ENCODE measurements around the gene TBRG4.

Gene TBRG4

DNA sequence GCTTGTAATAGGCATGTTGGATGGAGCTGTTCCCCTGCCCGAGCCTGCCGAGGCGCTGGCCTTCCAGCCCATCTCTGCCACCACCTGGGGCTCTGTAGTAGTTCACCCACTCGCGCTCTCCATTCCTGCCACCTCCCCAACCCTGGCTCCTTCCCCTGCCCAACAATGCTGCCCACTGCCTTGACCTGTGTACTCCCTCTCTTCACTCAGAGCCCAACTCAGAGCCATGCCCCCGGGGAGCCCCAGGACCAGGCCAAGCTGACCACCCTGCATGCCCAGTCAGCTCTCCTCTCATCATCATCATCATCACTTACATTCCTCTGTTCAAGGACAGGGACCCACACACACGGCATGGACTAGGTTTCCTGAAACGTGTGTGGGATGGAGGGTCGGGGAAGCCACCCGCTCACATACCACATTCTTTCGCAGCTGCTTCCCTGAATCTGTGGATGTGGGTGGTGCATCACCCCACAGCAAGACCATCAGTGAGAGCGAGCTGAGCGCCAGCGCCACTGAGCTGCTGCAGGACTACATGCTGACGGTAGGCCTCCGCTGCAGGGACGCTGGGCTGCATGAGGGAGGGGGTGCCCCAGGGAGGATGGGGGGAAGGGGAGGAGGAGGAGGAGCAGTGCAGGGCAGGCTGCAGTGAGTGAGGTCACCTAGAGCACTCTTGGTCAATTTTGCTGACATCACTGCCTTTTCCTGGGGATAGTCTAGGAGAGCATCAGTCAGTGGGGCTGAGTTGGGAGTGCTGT, 38.3 kb downstream of the TBRG4 start:
- DNase-seq: no peak

DNA sequence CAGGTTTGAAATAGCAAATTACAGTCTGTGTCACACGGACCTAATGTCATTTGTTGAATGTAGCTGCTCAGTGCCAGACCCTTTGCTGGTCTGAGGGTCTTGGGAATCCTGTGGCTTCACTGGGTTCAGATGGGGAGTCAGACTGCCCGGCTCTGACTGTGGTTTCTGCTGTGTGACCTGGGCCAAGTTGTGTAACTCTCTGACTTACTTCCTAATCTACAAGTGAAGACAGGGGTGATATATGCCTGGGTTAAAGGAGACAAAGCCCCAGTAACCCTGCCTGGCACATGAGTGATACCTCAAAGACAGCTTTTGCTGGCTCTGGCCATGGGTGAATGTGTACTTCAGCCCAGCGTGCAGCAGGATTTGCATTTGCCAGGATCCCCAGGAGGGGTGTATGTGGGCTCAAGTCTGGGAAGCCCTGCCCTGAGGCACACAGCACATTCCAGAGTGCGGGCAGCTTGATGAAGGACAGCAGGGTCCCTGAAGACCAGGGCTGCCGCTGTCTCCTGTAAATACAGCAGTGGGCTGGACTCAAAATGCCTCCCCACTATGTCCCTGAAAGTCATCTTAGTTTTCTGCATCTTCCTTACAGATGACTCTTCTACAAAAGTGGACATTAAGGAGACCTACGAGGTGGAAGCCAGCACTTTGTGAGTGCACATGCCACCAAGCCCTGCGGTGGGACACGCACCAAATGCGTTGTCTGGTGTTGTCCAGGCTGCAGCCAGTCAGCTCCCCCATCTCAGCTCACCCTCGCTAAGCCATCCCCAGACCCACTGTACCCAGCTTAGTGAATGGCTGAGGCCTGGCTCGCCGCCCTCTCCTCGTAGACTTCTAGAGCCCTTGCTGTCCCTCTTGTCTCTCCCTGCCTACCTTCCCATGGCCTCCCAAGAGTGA, 39.1 kb downstream of the TBRG4 start:
- DNase-seq: no peak

DNA sequence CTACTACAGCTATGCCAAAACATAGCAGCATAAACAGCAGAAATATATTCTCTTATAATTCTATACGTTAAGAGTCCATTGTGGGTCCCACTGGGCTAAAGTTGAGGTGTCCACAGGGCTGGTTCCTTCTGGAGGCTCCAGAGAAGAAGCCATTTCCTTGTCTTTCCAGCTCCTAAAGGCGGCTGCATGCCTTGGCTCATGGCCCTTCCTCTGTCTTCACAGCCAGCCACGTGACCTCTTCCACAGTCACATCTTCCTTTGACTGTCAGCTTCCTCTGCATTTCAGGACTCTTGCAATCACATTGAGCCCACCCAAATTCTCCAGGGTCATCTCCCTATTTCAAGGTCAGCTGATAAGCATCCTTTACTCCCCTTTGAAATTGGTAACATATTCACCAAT, 40.0 kb downstream of the TBRG4 start:
- no peak for DNase-seq

DNA sequence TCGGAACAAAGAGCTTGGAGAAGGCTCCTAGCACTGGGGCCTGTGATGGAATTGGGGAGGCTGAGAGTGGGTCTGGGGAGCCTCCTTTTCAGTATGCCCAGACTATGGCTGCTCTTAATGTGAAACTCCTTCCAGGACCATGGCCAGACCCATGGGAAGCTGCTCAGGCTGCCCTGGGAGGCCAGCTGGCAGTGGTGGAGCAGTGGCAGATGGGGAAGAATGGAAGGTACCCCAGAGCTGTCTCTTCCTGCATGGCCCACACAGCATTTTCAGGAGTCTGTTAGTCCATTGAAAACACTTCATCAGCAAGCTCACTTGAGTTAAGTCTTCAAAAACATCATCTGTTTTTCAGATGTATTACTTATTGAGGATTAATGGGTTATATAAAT, 41.2 kb downstream of the TBRG4 start:
- DNase-seq: no peak

DNA sequence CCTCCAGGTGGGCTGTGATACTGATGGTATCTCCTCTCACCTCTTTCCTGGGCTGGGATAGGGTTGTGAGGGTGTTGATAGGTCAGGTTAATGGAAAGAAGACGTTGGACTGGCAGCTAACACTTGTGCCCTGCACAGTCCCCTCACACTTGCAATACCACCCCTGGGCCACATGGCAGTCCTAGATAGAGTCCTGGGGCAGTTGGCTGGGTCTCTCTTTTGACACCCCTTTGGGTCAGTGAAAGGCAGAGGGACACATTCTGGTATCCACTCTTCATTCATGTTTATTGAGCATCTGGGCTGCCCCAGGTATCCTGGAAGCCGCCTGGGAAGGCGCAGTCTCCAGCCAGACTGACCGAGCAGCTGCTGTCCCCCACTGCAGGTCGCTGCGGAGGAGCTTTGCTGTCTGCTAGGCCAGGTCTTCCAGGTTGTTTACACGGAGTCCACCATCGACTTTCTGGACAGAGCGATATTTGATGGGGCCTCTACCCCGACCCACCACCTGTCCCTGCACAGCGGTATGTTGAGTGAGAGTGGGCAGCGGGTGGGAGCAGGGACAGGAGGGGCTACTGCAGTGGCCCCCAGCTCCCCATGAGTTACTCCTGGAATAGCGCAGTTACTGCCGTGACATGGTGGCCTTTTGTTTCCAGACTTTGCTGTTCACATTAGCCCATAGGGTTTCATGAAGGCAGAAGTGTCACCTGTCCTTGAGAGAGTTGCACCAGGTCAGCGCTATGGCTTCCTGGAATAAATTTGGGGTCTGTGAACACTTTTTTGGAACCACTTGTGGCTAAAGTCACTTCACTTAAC, 41.8 kb downstream of the TBRG4 start:
- DNase-seq: no peak

DNA sequence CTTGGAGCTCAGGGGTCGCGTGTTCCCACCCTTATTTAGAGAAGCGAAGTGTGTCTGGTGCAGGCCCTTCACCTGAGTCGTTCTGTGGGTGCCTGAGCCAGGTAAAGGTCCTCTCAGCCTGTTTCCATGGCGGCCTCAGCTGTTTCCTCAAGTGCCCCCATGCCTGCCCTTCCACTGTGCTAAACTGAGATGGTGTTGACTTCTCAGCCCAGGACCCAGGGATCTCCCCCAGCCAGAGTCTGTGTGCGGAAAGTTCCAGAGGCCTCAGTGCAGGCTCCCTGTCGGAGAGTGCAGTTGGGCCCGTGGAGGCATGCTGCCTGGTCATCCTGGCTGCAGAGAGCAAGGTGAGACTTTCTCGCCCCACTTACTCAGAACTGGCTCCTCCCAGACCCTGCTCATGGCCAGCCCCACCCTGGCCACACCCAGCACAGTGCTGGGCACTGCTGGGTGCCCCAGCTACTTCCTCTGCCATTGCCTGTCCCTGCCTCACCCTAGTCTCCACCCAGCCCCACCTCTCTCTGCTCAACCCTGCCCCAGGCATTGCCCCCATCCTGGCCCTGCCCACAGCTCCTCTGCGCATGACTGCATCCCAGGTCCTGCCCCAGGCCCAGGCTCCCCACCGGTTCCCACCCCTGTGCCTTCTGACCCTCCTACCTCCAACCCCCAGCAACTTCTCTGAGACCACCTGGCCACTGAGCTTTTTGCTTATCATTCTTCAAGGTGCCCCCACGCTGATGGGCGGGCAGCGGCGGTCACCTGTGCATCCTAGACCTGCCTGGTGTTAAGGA, 43.1 kb downstream of the TBRG4 start:
- no peak for DNase-seq

DNA sequence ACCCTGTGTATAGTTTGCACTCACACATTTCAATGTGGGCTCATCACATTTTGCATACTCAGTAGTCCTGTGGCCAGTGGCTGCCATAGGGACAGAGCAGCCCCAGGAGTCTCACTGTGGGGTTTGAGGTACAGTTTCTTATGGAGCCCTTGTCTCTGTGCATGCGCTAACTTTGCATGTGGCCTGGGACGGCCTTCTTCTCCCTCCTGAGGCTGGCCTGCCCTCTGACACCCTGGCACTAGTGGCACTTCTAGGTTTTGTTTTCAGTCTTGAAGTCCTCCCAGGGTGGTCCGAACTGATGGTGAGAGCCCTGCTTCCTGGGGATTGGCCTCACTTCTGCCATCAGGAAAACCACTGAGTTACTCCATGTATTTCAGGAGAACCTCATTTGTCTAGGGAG, 43.9 kb downstream of the TBRG4 start:
- no peak for DNase-seq

DNA sequence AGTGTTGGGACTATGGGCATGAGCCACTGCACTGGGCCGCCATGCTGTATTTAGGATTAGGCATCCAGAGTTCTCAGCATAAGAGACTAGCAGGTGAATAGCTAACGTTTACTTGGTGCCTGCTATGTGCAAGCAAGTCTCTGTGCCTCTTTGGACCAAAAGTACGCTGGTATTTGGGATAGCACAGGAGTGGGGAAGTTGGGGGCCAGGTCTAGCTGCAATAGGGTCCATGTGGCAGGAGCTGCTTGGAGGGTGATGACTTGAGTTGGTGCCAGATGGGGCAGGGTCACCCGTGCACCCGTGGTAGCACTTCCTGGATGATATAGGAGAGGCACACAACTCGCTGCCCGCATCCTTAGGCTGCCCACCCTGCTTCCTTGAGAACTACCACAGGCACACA, 45.1 kb downstream of the TBRG4 start:
- DNase-seq: no peak

DNA sequence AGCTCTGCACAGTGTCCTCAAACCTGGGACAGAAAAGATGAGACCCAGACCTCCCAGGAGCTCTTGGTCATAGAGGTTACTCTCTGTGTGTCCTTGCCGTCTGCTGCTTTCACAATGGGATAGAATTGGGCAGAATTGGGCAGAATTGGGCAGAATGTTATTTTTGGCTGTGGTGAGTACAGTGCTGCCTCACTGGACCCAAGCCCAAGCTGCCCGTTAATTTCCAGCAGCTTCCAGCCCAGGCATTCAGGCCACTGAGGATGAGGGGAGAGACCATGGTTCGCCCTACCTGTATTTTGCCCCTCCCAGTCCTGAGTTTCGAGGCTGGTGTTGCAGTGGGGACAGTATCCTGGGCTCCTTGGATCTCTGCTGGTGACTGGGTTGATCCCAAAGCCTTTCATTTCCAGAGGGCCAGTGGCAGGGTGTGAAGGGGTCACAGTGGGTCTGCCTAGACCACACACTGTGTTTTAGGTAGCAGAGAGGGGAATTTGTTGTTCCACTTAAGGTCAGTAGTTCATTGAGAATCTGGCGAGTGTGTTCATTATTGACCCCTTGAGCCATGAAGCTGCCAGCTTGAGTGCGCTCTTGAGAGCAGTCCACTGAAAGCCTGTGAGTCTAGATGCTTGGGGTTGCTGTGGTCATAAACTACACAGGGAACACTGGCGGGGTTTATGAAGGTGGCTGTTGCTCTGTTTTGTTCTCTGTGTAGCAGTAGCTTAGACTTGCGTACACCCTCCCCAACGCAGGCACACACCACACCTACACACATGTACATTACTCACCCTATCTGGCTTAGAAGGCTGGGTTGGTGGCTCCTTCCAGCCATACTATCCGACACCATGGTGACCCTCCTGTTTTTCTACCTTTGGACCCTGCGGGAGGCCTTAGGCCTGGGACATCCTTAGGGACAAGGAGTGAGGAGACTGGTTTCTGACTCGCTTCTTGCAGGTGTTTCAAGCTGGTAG, 46.2 kb downstream of the TBRG4 start:
- DNase-seq: no peak

DNA sequence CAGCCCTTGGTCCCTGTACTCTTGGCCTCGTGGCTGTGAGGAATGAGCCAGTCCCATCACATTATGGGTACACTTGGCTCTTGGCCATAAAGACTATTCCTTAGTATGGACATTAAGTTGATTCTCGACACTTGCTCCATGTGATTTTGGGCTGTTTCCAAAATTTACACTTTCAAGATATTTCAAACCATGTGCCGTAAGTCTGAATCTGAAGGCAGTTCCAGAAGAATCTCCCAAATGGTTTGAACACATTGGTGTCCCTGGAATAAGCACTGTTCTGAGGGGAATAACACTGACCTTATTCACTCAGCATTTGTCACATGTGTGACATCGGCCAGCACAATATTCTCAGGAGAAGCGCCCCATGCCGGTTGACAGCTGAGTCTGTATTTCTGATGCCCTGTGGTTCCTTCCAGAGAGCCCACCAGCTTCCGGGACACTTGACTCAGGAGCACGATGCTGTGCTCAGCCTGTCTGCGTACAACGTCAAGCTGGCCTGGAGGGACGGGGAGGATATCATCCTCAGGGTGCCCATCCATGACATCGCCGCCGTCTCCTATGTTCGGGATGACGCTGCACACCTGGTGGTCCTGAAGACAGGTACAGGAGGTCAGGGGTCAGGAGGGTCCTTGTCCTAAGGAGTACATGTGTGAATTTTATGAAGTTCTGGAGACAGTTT, 47.3 kb downstream of the TBRG4 start:
- DNase-seq: no peak

DNA sequence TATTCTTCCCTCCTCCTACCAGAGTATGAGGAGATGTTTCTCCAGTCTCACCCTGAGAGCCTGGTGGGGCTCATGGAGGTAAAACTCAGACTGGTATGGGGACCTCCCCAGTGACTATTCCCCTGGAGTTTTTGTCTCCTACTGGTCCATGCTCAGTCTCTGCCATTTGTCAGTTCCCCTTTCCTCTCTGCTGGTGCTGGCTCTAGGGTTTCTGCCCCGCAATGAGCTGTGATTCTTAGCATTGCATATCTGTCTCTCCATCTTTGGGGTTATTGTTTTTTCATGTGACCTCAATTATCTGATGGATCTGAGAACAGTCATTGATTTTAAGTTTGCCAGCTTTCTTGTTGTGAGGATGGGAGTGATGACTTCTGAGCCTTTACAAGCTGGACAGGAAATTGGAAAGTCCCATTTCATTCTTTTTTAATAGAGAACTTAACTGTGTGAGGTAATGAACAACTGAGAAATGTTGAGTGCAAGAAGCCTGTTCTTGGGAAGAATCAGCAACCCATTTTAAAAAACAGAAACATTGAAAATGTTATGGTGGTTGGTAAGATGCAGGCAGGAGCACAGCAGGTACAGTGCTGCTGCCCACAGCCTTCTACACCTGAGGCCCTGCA, 49.6 kb downstream of the TBRG4 start:
- DNase-seq: no peak

DNA sequence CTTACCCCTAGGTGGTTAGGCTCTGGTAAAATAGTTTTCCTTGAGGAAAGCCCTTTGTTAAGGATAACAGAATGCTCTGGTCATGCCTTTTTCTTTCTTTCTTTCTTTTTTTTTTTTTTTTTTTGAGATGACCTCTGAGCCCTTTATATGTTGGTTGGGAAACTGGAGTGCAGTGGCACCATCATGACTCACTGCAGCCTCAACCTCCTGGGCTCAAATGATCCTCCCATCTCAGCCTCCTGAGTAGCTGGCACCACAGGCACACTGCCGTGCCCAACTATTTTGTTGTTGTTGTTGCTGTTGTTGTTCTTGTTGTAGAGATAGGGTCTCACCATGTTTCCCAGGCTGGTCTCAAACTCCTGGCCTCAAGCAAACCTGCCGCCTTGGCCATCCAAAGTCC, 50.1 kb downstream of the TBRG4 start:
- no peak for DNase-seq

DNA sequence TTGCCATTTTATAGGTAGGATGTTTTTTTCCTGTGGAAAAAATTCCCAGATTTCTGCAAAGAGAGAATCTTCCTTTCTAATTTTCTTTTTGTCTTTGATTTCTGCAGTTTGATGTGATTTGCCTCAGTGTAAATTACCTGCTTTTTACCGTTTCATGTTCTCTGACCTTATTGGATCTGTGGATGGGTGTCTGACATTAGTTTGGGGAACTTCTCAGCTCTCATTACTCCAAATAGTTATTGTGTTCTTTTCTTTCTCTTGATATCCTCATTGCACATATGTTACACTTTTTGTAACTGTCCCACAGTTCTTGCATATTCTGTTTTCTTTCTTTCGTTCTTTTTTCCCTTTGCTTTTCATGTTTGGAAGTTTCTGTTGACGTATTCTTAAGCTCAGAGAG, 51.2 kb downstream of the TBRG4 start:
- DNase-seq: no peak

DNA sequence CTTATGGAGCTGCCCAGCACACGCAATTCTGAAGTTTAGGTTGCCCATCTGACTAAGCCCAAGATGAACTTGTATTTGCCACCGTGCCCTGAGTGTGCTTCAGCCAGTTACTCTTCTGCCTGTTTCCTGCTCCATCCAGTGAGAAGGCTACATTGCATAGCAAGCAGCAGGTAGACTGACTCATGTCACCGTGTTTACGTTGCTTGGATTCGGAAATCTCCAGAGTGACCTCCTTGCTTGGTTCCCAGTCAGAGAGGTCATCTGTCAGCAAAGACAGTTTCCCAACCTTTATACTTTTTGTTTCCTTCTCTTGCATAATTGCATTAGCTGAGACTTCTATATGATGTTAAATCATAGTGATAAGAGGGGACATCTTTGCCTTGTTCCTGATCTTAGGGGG, 53.6 kb downstream of the TBRG4 start:
- no peak for DNase-seq

DNA sequence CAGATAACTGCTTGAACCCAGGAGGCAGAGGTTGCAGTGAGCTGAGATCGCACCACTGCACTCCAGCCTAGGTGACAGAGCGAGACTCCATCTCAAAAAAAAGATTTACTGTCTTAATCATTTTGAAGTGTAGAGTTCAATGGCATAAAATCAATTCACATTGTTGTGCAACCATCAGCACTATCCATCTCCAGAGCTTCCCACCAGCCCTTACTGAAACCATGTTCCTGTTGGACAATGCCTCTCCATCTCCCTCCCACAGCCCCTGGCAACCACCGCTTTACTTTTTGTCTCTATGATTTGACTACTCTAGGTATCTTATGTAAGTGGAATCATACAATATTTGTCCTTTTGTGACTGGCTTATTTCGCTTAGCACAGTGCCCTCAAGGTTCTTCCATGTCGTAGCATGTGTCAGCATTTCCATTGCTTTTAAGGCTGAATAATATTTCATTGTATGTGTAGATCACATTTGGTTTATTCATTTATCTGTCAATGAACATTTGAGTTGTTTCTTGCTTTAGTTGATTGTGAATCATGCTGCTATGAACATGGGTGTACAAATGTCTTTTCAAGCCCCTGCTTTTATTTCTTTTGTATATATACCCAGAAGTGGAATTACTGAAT, 55.8 kb downstream of the TBRG4 start:
- DNase-seq: no peak

DNA sequence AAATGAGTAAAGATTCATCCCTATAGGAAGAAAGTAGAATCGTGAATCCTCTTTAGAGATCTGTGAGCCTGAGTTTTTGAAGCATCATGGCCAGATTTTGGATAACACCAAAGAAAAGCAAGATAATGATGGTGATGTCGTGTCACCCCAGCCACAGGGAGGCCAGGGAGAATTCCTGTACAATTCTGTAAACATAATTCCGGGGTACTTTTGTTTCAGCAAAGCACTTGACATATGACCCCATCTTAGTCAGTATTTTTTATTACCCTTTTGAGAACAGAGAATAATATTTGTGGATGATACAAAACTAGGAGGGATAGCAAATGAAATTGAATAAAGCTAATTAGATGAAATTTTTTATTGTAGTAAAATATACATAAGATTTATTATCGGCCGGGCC, 56.5 kb downstream of the TBRG4 start:
- no peak for DNase-seq

DNA sequence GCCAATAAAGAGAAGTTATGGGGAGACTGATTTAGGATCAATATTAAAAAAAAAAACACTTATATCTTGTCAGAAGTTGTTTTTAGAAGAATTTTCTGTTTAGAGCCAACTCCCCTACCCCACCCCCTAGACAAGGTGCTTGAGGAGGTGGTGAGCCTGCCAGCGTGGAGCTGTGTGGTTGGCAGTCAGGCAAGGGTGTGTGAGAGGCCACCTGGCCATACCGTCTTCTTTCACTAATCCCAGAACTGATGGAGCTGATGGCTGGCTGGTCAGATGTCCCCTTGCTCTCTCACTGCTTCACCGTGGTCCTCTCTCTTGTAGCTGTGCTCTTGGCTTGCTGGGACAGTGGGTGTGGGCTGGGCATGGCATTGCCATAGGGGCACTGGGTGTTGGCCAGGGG, 57.1 kb downstream of the TBRG4 start:
- no peak for DNase-seq

DNA sequence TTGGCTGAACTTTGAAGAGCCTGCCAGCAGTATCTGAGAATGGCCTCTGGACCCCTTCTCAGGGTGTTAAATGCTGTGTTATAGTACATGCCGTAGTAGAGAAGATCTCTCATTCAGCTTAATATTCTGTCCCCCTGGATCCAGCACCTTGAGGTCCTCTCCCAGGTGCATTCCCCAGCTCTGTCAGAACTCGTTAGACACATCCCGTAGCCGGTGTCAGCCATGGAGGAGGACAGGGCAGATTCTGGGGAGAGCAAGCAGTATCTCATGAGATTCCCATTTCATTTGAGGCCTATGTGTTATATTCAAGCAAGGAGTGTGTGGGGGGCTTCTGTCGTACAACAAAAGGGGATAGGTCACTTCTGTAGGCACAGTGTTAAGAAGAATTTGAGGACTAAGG, 57.6 kb downstream of the TBRG4 start:
- no peak for DNase-seq

DNA sequence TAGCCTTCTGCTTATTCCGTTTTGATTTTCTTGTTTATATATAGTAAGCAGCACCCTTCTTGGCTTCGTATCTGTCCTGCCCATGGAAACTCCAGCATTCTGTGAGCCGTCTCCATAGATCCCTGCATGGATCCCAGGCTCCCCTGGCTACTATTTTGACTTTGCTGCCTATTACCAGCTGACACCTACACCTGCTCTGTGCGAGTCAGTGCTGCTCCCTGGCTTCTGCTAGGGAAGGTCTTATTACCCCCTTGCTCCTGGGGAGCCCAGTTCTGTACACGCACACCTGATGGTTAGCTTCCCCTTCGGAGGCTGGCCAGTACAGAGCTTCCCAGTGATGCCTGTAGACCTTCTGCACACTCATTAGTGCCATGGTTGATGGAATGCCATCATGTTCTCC, 58.1 kb downstream of the TBRG4 start:
- no peak for DNase-seq

DNA sequence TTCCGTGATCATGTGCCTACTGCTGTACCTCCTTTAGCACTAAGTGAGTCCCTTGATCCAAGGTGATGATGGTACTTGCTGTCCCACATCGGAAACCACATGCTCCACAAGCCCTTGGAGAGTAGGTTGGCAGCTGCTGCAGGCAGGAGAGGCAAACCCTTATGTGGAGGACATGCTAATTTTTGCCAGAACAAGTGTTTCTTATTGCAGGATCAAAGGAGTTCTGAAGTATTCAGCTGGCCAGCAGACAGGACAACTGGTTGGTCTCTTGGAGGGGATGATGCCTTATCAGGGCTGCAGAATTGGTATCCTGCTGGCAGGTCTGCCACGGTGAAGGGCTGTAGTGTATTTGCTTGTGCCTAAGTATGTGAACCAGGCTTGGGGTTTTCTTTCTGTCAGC, 59.5 kb downstream of the TBRG4 start:
- DNase-seq: no peak
